RPMI8226 (cell line): ENCODE measurements around the gene PPAT.

ENCODE experiments used
- DNase-seq: peaks from one replicate; pipeline ENCODE4 v3.0.0-alpha.2; 2015

The PPAT gene

DNA sequence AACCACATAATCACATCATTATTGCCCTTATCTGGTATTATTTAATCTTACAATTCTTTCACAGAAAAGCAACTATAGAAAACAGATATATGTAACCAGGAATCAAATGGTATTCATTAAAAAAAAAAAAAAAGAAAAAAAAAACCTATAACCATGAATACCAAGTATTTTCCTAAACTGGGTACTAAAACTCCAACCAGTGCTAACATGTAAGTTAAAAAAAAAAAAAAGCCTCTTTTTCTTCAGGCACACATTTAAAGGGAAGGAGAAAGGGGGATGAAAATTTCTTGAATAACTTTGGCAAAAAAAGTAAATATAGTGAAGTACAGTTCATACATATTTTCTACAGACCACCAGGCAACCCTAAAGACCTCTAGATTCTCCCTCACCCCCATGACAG, 2.1 kb downstream of the PPAT start:
- DNase-seq: no peak

DNA sequence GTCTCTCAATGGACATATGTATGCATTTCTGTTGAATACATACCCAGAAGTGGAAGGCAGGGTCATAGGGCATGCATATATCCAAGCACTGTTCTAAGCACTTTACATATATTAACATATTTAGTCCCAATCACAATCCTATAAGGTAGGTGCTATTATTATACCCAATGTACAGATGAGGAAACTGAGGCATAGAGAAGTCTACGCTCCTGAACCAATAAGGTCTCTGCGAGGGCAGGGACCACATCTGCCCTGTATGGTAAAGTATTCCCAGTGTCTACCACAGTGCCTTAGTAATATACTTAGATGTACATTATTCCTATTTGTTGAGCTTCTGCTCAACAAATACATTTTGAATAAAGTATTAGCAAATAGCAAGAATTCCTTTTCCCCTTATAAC, 5.2 kb downstream of the PPAT start:
- no peak for DNase-seq

DNA sequence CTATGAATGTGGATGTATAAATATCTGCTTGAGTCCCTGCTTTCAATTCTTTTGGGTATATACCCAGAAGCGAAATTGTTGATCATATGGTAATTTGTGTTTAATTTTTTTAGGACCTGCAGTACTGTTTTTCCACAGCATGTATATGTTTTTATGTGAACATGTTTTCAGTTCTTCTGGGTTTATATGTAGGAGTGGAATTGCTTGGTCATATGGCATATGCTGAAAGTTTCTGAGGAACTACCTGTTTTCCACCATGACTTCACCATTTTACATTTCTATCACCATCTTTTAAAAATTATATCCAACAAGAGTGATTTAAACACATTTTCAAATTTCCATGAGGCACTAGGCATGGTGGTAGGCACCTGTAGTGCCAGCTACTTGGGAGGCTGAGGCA, 8.2 kb downstream of the PPAT start:
- DNase-seq: no peak

DNA sequence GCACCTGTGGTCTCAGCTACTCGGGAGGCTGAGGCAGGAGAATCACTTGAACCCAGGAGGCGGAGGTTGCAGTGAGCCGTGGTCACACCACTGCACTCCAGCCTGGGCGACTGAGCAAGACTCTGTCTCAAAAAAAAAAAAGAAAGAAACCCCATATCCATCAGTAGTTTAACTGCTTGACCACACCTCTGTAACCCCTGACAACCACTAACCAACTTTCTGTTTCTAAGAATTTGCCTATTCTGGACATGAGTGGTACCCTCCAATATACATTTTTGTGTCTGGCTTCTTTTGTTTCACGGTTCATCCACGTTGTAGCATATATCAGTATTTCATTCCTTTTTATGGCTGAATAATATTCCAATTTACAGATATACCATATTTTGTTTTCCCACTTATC, 9.1 kb downstream of the PPAT start:
- DNase-seq: no peak

DNA sequence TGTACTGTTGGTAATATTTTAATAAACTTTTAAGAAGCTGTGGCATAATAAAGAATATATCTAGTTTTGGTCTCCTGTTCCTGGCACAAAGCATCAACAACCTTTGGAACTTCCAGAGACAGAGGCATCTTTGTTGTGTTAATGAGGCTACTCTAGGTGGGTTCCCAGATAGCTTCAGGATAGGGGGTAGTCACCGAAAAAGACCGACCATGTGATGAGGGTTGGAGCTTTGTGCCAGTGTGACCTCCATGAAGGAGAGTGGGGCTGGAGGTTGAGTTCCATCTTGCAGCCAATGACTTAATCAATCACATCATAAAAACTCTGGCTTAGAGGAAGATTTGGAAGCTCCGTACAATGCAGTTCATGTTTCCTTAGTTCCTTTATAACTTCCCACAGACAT, 9.9 kb downstream of the PPAT start:
- DNase-seq: no peak

GRCh38 chr4:56424697-56425514, 10.5 kb downstream of the PPAT start:
- DNase-seq: peak; percentile 17

- DNase-seq: no peak
Observed at GRCh38 chr4:56424176-56424575, 11.2 kb downstream of the PPAT start.

- DNase-seq: no peak
Observed at GRCh38 chr4:56417396-56417795, 18.0 kb downstream of the PPAT start.

DNA sequence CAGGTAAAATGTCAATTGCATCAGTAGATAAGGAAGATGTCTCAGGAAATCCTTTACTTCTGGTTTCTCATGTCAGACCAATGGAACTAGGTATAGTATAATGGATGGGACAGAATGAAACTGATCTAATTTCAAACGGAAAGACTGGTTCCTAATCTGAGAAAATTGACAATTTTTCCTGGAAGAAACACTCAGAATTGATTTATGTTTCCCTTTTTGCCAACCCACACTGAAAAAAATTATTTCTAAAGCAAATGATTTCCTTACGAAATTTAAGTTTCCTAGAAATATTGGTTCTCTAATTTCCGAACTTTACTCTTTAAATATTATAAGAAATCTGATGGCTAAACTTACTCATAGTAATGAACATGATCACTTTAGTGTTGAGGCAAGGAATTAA, 19.1 kb downstream of the PPAT start:
- no peak for DNase-seq

DNA sequence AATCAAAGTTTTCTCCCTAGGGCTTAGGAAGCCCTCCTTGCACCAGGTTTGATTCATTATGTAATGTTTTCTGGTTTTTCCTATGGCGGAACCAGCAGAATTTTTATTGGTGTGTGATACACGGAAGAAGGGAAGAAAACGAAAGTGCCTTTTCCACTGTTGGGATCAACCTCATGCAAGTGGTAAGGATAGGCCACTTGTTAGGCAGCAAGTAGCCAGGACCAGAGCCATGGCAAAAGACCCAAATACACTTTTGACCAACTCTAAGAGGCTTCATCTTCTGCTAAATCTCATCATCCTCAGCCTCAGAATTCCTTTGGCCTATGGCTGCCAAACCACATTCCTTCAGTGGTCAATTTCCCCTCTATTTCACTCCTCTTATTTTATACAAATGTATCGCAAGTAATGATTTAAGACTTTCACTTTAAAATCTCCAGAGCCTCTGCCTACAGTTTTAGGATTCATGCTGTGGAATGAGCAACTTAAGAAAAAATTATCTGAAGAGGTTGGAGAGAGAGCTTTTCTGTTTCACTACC, 21.2 kb downstream of the PPAT start:
- no peak for DNase-seq

GRCh38 chr4:56410247-56411062, 25.0 kb downstream of the PPAT start:
- no peak for DNase-seq

DNA sequence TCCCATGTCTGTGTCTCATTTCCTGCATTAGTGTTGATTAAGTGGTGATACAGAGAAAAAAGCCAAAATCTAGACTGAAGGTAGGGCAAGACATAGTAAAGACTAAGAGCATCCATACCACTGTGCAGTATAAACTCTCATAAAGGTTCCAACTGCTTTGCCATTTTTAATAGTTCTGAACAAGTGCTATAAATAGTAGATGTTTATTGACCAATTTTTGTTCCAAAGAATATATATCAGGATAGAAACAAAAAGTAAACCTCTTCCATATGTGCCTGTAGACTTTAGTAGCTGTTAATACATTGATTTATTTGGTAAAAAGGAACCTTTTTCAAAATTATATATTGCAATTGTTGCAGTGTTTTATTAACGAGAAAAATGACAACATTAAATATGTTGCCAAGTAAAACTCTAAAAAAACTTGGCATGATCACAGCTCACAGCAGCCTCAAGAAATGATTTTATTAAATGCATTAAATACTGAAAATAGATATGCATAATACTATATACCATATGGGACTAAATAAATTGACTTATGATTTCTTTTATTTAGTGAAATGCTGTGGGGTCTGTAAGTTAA, 25.8 kb downstream of the PPAT start:
- DNase-seq: no peak

DNA sequence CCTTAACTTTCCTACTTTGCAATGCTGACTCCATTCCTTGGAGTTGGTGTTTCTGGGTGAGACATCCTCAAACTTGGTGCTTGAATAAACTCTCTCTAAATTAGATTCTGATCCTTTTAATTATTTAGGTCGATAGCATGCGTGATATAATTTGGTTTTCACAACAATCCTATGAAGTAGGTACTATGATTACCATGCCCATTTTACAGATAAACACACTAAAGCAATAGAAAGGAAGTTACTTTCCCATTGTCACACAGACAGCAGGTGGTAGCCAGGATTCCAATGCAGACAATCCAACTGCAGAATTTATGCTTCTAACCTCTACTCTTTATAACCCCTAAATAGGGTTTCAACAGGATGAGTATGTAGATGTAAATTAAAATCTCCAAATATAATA, 26.4 kb downstream of the PPAT start:
- DNase-seq: no peak

GRCh38 chr4:56406151-56406550, 29.3 kb downstream of the PPAT start:
- DNase-seq: no peak

- DNase-seq: no peak
Observed at GRCh38 chr4:56405016-56405415, 30.4 kb downstream of the PPAT start.

- DNase-seq: no peak
Observed at GRCh38 chr4:56400560-56400959, 34.9 kb downstream of the PPAT start.

DNA sequence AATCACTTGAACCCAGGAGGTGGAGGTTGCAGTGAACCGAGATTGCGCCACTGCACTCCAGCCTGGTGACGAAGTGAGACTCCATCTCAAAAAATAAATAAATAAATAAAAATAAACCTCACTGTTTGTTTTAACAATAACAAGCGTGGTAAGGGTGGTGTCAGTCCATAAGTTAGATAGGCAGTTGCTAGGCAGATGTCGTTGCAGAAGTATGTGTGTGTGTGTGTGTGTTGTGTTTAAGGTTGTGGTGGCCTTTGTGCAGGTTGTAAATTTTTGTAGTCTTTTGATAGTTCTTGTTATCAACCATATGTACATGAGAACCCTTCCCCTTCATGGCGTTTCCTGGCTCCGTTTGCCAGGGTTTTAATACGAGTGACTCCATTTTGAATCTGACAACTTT, 44.1 kb downstream of the PPAT start:
- DNase-seq: no peak

GRCh38 chr4:56389558-56389957, 45.9 kb downstream of the PPAT start:
- DNase-seq: no peak

GRCh38 chr4:56388306-56388705, 47.1 kb downstream of the PPAT start:
- DNase-seq: no peak

- DNase-seq: peak; percentile 91
Observed at GRCh38 chr4:56387023-56388001, 48.1 kb downstream of the PPAT start, which contains the start of gene AASDH. TSS of gene AASDH (minus strand) at chr4:56387491. CDS start at chr4:56384299, 3,192 bp downstream.

GRCh38 chr4:56386091-56386490, 49.3 kb downstream of the PPAT start:
- DNase-seq: no peak

- no peak for DNase-seq
Observed at GRCh38 chr4:56375458-56375857, 60.0 kb downstream of the PPAT start.
